Duodenal mucosa (tissue), 2 donors: ENCODE results near the gene STOX2.

ENCODE experiments used
- H3K27ac ChIP-seq: one replicate; pipeline ENCODE4 v1.7.0; 2013; ENCODE audit warnings: low read depth, low read length
- H3K27me3 ChIP-seq, 2 donors: one replicate each; pipeline ENCODE4 v1.7.0; 2013; ENCODE audit warnings: low read length in 2 of 2, control low read depth in 1 of 2; ENCODE audit not compliant: insufficient read depth in 2 of 2, control insufficient read depth in 1 of 2
- H3K36me3 ChIP-seq, 2 donors: one replicate each; pipeline ENCODE4 v1.7.0; 2013; ENCODE audit warnings: low read length in 2 of 2, control low read depth in 1 of 2; ENCODE audit not compliant: insufficient read depth in 2 of 2, control insufficient read depth in 1 of 2
- H3K4me1 ChIP-seq, 2 donors: one replicate each; pipeline ENCODE4 v1.7.0; 2013; ENCODE audit warnings: low read length in 2 of 2, control low read depth in 1 of 2; ENCODE audit not compliant: insufficient read depth in 2 of 2, control insufficient read depth in 1 of 2
- H3K4me3 ChIP-seq, 2 donors: one replicate each; pipeline ENCODE4 v1.7.0; 2013; ENCODE audit warnings: low read length in 2 of 2, low read depth in 1 of 2
- H3K9ac ChIP-seq, 2 donors: one replicate each; pipeline ENCODE4 v1.7.0; 2013; ENCODE audit warnings: low read length in 2 of 2, low read depth in 1 of 2
- H3K9me3 ChIP-seq, 2 donors: one replicate each; pipeline ENCODE4 v1.7.0; 2013; ENCODE audit warnings: low read length in 2 of 2, control low read depth in 1 of 2; ENCODE audit not compliant: control insufficient read depth in 1 of 2

STOX2 gene

GRCh38 chr4:183971929-183972490 lies 66.9 kb downstream of the STOX2 start:
- Histone ChIP-seq H3K9me3 (peaks cover 0 to 4% of the 10 kb centered on the region in 2 donors), H3K27ac (no peak overlapping the region), H3K4me3 (no peak overlapping the region), H3K27me3 (no peaks in the 10 kb centered on the region), H3K9ac (no peak overlapping the region), H3K36me3 (no peaks in the 10 kb centered on the region), H3K4me1 (peaks cover 0 to 5% of the 10 kb centered on the region in 2 donors)

GRCh38 chr4:183977707-183978106 lies 72.6 kb downstream of the STOX2 start:
- Histone ChIP-seq H3K27me3 (no peaks in the 10 kb centered on the region), H3K9ac (no peak overlapping the region), H3K4me1 (no peaks in the 10 kb centered on the region), H3K4me3 (no peak overlapping the region), H3K36me3 (no peaks in the 10 kb centered on the region), H3K27ac (no peak overlapping the region), H3K9me3 (peaks cover 0 to 6% of the 10 kb centered on the region in 2 donors)

GRCh38 chr4:183984566-183984965 lies 79.5 kb downstream of the STOX2 start:
- Histone ChIP-seq H3K36me3 (no peaks in the 10 kb centered on the region), H3K27me3 (peaks cover 0 to 4% of the 10 kb centered on the region in 2 donors), H3K4me1 (no peaks in the 10 kb centered on the region), H3K9ac (no peak overlapping the region), H3K27ac (no peak overlapping the region), H3K4me3 (no peak overlapping the region), H3K9me3 (no peaks in the 10 kb centered on the region)

GRCh38 chr4:183985786-183986185 lies 80.7 kb downstream of the STOX2 start:
- Histone ChIP-seq H3K27me3 (peaks cover 0 to 4% of the 10 kb centered on the region in 2 donors), H3K9ac (no peak overlapping the region), H3K4me3 (no peak overlapping the region), H3K4me1 (no peaks in the 10 kb centered on the region), H3K9me3 (no peaks in the 10 kb centered on the region), H3K36me3 (no peaks in the 10 kb centered on the region), H3K27ac (no peak overlapping the region)

DNA sequence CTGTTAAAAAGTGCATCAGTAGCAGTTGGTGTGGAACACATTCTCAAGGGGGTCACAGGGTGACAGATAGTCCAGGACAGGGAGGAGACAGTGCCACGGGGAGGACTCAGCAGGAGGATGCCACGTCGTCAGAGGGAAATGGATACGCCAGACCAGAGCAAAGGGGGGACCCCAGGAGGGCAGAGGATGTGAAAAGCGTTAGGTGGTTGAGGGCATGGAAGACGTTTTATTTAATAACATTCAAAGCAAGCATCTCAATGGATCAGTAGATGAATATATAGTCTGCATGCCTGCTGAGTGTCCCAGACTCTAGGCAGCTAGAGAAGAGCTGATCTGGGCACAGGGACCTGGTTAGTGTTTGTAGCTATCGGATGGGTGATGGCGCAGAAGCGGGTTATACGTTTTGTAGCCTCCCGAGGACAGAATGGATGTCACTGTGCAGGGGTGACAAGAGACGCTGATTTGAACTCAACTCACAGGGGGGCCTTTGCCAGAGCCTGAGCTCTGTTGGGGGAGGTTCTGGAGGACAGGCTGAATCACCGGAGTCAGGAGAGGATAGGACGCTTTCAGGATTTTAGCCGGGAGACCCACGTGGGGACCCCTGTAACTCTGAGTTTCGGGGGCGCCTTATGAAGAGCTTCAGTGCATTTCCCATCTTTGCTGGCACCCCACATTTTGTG lies 81.3 kb downstream of the STOX2 start:
- Histone ChIP-seq H3K27me3 (peaks cover 0 to 4% of the 10 kb centered on the region in 2 donors), H3K27ac (no peak overlapping the region), H3K9me3 (no peaks in the 10 kb centered on the region), H3K9ac (no peak overlapping the region), H3K36me3 (no peaks in the 10 kb centered on the region), H3K4me3 (no peak overlapping the region), H3K4me1 (no peaks in the 10 kb centered on the region)

GRCh38 chr4:183986971-183987946 lies 82.2 kb downstream of the STOX2 start:
- Histone ChIP-seq H3K27me3 (peaks cover 0 to 4% of the 10 kb centered on the region in 2 donors), H3K4me1 (no peaks in the 10 kb centered on the region)

GRCh38 chr4:183987987-183988392 lies 82.9 kb downstream of the STOX2 start:
- Histone ChIP-seq H3K9me3 (no peaks in the 10 kb centered on the region), H3K9ac (no peak overlapping the region), H3K4me3 (peak overlapping the region; percentile 40 to 53), H3K36me3 (no peaks in the 10 kb centered on the region), H3K4me1 (no peaks in the 10 kb centered on the region), H3K27me3 (peaks cover 0 to 3% of the 10 kb centered on the region in 2 donors), H3K27ac (no peak overlapping the region)

More at GRCh38 chr4:183986971-183987946, 82.2 kb downstream of the STOX2 start:
- Histone ChIP-seq H3K4me3 (peak overlapping the region; percentile 40 to 53), H3K36me3 (no peaks in the 10 kb centered on the region), H3K9ac (no peak overlapping the region), H3K9me3 (no peaks in the 10 kb centered on the region), H3K27ac (no peak overlapping the region)

- H3K4me3 ChIP-seq, result no peak overlapping the region
- H3K9ac ChIP-seq, result no peak overlapping the region
- no peak overlapping the region for H3K27ac ChIP-seq
- H3K27me3 ChIP-seq, result no peaks in the 10 kb centered on the region
- no peaks in the 10 kb centered on the region for H3K9me3 ChIP-seq
- H3K36me3 ChIP-seq, result no peaks in the 10 kb centered on the region
- no peaks in the 10 kb centered on the region for H3K4me1 ChIP-seq
Observed at GRCh38 chr4:183988874-183989273, 83.8 kb downstream of the STOX2 start.

DNA sequence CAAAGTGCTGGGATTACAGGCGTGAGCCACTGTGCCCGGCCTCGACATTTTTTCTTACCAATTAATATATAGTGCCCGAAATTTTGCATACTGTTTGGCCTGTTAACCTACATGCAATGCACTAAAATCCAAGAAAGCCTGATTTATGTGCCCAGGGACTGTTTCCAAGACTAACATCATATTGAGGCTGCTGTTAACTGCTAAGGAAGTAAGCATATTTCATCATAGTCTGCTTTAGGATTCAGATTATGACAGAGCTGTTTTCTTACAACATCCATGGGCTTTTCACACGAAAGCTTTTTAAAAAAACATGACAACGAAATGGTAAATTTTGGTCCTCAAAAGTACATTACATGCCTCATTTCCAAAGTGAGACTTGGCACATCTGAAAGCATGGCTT lies 84.4 kb downstream of the STOX2 start:
- H3K4me1 ChIP-seq, result no peaks in the 10 kb centered on the region
- no peak overlapping the region for H3K9ac ChIP-seq
- H3K27ac ChIP-seq, result no peak overlapping the region
- H3K4me3 ChIP-seq, result no peak overlapping the region
- H3K36me3 ChIP-seq, result no peaks in the 10 kb centered on the region
- H3K27me3 ChIP-seq, result no peaks in the 10 kb centered on the region
- H3K9me3 ChIP-seq, result no peaks in the 10 kb centered on the region

DNA sequence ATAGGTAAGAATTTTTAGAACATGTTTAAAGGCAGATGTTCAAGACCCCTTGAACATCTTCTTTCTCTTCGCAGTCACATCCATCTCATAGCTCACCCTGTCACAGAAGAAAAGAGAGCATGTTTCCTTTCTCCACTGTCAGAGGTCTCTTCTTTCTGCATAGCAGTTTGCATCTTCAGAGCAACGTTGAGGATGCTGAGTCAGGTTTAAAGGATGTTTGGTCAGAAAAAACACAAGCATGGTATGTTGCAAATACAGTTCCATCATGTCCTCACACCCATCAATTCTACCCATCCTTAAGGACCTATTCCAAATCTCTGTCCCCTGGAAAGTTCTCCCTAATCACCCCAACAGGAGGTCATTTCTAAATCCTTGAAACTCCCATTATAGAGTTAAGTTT lies 84.8 kb downstream of the STOX2 start:
- Histone ChIP-seq H3K36me3 (no peaks in the 10 kb centered on the region), H3K9ac (no peak overlapping the region), H3K27ac (no peak overlapping the region), H3K4me3 (no peak overlapping the region), H3K27me3 (no peaks in the 10 kb centered on the region), H3K4me1 (no peaks in the 10 kb centered on the region), H3K9me3 (no peaks in the 10 kb centered on the region)
